Osteocyte (in vitro differentiated cells): Measurements from ENCODE around the gene PSMC6. TPM values are rescaled to one million over a fixed set of nuclear protein-coding genes. Genes with fewer than 3 reads are reported as not detected.

Source experiments
- DNase-seq: peaks from one replicate; pipeline ENCODE4 v3.0.0; 2021; ENCODE audit warnings: mixed read lengths; ENCODE audit not compliant: unreplicated experiment; ENCODE audit errors: extremely low spot score
- H3K27ac Mint-ChIP-seq: one replicate; pipeline ENCODE4 v1.8.0; 2021; ENCODE audit warnings: mild to moderate bottlenecking, mixed read lengths; ENCODE audit not compliant: unreplicated experiment
- H3K27me3 Mint-ChIP-seq: one replicate; pipeline ENCODE4 v1.8.0; 2021; ENCODE audit warnings: mixed read lengths; ENCODE audit not compliant: unreplicated experiment
- H3K36me3 Mint-ChIP-seq: one replicate; pipeline ENCODE4 v1.8.0; 2021; ENCODE audit warnings: mixed read lengths; ENCODE audit not compliant: unreplicated experiment
- H3K4me1 Mint-ChIP-seq: one replicate; pipeline ENCODE4 v1.8.0; 2021; ENCODE audit warnings: mixed read lengths; ENCODE audit not compliant: unreplicated experiment
- H3K4me3 Mint-ChIP-seq: one replicate; pipeline ENCODE4 v1.8.0; 2021; ENCODE audit warnings: mild to moderate bottlenecking, moderate library complexity, mixed read lengths; ENCODE audit not compliant: unreplicated experiment
- H3K9me3 Mint-ChIP-seq: one replicate; pipeline ENCODE4 v1.8.0; 2021; ENCODE audit warnings: mixed read lengths; ENCODE audit not compliant: unreplicated experiment
- total RNA-seq: library from RNA; stranded (reverse); gene quantifications from 2 replicates; pipeline ENCODE4 v1.2.1, GENCODE V29; 2021
- TF ChIP-seq, protein P1 (sequence below): fragments of 200-600 bp; sonication (generic); IDR thresholded peaks from 2 replicates; pipeline ENCODE4 v1.5.0; 2021; ENCODE audit warnings: antibody characterized with exemption, mild to moderate bottlenecking, moderate library complexity

The PSMC6 gene
- total RNA-seq, 1 donor from 2014 or later: 79.8 TPM

DNA sequence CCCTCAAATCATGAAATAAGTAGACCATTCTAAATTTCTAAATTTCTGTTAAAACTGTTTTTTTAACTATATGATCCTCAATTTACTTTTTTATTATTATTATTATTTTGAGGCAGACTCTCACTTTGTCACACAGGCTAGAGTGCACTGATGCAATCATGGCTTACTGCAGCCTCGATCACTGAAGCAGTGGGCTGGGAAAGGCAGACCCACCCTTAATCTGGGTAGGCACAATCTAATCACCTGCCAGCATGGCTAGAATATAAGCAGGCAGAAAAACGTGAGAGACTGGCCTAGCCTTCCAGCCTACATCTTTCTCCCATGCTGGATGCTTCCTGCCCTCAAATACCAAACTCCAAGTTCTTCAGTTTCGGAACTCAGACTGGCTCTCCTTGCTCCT is 14.0 kb upstream of the PSMC6 start:
- H3K27me3 Mint-ChIP-seq: no peaks in the 10 kb centered on the region
- DNase-seq: no peak
- no peaks in the 10 kb centered on the region for H3K9me3 Mint-ChIP-seq
- H3K27ac Mint-ChIP-seq: no peak overlapping the region
- no peak overlapping the region for H3K4me3 Mint-ChIP-seq
- TF ChIP-seq, protein P1, sequence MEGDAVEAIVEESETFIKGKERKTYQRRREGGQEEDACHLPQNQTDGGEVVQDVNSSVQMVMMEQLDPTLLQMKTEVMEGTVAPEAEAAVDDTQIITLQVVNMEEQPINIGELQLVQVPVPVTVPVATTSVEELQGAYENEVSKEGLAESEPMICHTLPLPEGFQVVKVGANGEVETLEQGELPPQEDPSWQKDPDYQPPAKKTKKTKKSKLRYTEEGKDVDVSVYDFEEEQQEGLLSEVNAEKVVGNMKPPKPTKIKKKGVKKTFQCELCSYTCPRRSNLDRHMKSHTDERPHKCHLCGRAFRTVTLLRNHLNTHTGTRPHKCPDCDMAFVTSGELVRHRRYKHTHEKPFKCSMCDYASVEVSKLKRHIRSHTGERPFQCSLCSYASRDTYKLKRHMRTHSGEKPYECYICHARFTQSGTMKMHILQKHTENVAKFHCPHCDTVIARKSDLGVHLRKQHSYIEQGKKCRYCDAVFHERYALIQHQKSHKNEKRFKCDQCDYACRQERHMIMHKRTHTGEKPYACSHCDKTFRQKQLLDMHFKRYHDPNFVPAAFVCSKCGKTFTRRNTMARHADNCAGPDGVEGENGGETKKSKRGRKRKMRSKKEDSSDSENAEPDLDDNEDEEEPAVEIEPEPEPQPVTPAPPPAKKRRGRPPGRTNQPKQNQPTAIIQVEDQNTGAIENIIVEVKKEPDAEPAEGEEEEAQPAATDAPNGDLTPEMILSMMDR: no peak
- H3K36me3 Mint-ChIP-seq: no peaks in the 10 kb centered on the region
- peaks cover 21% of the 10 kb centered on the region for H3K4me1 Mint-ChIP-seq

DNA sequence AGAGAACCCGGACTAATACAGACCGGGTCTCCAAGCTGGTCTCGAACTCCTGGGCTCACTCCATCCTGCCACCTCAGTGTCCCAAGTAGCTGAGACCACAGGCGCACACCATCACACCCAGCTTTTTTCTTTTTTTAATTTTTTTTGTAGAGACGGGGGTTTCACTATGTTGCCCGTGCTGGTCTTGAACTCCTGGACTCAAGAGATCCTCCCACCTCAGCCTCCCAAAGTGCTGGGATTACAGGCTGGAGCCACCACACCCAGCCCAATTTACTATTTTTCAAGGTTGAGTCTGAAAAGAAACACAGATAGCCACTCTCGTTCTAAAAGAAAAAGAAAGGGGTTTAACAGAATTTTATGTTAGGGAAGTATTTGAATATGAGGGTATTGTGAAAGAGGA is 13.5 kb upstream of the PSMC6 start:
- Mint-ChIP-seq H3K36me3 (no peaks in the 10 kb centered on the region), H3K4me3 (no peak overlapping the region), H3K9me3 (no peaks in the 10 kb centered on the region), H3K27ac (no peak overlapping the region), H3K27me3 (no peaks in the 10 kb centered on the region), H3K4me1 (peaks cover 21% of the 10 kb centered on the region)
- TF ChIP-seq, protein P1: no peak
- no peak for DNase-seq

DNA sequence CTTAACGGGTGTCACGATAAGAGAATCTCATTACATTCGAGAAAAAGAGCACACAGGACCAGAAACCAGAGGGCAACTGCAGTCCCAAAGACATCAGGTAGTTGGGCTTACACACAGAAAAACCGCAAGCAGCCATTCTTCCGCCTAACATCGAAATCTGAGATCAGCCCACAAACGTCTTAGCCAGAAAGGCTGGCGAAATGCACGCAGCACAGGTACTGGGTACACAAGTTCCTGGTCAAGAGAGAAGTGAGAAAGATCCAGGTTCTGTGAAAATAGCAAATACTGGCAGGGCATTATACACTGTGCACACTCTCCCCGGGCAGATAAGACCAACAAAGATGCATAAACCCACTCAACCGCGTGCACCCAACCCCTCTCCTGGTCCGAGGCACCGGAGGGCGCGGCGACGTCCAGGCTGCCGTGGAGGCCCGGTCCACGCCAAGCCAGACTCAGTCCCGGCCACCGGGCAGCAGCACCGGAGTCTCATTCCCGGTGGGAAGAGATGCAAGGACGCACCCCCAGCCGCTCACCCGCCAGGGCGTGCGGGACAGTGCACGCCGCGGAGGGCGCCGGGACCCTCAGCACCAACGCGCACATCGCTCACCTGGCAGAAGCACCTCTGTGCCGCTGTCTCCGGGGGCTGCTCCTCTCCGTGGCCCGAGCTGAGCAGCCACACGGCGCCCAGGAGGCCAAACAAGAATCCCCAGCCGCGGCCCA is 12.1 kb upstream of the PSMC6 start:
- Mint-ChIP-seq H3K27me3 (no peaks in the 10 kb centered on the region), H3K9me3 (no peaks in the 10 kb centered on the region), H3K4me1 (peaks cover 21% of the 10 kb centered on the region), H3K36me3 (no peaks in the 10 kb centered on the region), H3K27ac (peak overlapping the region; percentile 87), H3K4me3 (peak overlapping the region; percentile 95)
- DNase-seq: no peak
- TF ChIP-seq, protein P1: no peak

DNA sequence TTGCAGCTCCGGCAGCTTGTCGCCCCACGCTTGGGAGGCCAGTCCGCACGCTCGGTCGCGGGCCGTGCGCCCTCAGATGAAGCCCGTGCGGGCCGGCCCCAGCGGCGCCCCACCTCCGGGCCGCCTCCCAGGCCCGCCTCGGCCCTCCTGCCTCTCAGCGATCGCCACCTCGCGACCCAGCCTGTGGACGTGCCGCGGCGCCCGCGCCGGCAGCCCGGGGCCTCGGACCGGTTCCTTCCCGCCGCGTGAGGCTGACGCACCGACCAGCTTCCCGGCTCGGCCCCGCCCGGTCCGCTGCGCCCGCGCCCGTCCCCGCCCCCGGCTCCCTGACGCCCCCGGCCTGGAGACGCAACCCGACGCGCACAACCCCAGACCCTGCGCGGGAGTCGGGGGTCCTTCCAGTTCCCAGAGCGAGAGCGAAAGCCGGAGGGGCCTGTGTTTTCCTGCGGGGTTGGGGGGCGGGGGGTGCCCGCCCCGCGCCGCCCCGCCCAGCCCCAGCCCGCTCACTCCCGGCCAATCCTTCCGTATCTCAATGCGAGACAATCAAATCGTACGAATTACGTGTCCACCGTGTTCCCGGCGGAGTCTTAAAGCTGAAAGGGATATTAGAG is 11.4 kb upstream of the PSMC6 start, which contains the start of gene ERO1A:
Gene ERO1A, minus strand, starts transcription at position 78 of the 611 bp plus-strand sequence. Its CDS starts 77 bp downstream, at position 1.
- Mint-ChIP-seq H3K4me3 (peak within 1 kb of the TSS; percentile 95), H3K27me3 (no peaks in the 10 kb centered on the region), H3K27ac (peak within 1 kb of the TSS; percentile 87), H3K36me3 (no peaks in the 10 kb centered on the region), H3K9me3 (no peaks in the 10 kb centered on the region), H3K4me1 (peaks cover 17% of the 10 kb centered on the region)
- peak; percentile 90 for DNase-seq
- TF ChIP-seq, protein P1: peak; percentile 22

DNA sequence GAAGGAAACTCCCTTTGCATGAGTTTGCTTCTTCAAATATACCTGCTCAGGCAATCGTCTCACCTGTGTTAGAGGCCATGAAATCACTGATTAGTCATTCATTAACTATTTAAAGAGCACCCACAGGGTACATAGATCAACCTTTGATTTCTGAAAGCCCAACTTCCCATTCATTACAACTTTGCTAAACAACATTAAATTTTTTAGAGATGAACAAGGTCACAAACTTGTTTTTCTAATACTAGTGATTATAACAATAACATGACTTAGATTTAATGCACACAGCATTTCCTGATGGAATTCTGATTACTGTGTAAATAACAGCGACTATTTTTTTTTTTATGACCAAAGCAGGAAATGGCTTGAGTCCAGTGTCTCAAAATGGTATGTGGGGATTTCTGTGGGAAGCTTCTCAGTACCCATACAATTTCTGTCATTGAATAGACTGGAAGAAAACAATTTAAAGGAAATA is 6.3 kb upstream of the PSMC6 start:
- Mint-ChIP-seq H3K9me3 (no peaks in the 10 kb centered on the region), H3K27ac (no peak overlapping the region), H3K4me3 (no peak overlapping the region), H3K4me1 (peaks cover 7% of the 10 kb centered on the region), H3K27me3 (no peaks in the 10 kb centered on the region), H3K36me3 (no peaks in the 10 kb centered on the region)
- TF ChIP-seq, protein P1: no peak
- DNase-seq: no peak
